GM18526 (cell line): ENCODE measurements around the gene MRPS31.

ENCODE experiments used
- POLR2A ChIP-seq: IDR thresholded peaks from 3 replicates; pipeline ENCODE4 v1.6.1; 2011; ENCODE audit not compliant: insufficient read length; ENCODE audit errors: extremely low read depth

MRPS31 gene

DNA sequence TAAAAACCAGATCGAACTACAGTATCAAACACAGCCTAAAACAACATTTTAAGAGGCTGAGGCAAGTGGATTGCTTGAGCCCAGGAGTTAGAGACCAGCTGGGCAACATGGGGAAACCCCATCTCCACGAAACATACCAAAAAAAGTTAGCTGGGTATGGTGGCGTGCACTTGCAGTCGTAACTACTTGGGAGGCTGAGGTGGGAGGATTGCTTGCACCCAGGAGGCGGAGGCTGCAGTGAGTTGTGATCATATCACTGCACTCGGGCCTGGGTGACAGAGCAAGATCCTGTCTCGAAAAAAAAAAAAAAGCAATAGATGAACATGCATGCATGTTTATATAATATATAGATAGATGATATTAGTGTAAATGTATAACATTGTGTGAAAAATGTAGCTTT lies 5.2 kb upstream of the MRPS31 start:
- no peak for TF ChIP-seq POLR2A

DNA sequence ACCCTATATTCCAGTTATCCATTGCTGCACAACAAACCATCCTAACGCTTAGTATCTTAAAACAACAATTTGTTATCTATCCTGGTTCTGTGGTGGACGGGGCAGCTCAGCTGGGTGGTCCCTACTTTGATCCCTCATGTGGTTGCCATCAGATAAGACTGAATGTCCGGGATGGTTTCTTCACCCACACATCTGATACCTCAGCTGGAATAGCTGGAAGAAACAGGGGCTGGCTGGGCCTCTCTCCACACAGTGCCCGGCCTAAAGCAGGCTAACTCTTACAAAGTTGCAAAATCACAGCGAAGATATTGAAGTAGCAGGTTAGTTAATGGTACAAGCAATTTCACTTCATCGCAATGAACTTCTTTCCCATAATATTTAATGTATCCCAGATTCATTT lies 3.7 kb upstream of the MRPS31 start:
- TF ChIP-seq POLR2A, result no peak

DNA sequence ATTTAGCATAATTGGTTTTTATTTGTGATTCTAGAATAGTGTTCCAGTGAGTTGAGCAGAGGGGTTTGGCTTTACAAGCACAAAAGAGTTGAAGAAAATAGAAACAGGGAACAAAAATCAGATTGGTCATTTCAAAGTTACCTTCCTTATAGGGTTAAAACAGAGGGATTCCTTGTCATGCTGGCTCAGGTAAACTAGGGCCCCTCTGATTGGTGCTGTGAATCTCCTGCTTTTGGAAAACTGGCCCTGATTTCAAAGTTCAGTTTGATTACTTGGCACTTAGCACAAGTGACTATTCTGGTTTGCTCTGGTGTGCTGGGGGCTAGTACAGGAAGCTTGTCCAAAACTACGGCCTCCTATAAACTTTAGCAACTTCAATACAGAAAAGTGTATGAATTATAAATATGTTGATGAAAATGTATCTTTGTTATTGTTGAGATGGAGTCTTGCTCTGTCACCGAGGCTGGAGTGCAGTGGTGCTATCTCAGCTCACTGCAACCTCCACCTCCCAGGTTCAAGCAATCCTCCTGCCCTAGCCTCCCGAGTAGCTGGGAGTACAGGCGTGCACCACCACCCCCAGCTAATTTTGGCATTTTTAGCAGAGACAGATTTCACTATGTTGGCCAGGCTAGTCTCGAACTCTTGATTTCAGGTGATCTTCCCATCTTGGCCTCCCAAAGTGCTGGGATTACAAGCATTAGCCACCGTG lies 1.9 kb upstream of the MRPS31 start:
- no peak for TF ChIP-seq POLR2A

DNA sequence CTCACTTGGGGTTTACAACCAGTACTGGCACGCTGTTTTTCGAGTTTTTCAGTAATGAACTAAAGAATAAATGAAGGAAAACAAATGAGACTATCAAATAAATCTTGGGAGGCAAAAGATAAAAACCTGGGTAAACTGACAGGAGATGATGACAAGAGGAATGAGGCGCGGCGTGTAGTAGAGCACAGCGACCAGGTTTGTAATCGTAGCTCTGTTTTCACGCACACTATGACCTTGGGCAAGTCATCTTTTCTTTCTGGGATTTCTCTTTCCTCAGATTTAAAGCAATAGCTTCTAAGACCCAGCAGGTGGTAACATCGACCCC lies 419 bp downstream of the MRPS31 start:
- TF ChIP-seq POLR2A, result no peak

DNA sequence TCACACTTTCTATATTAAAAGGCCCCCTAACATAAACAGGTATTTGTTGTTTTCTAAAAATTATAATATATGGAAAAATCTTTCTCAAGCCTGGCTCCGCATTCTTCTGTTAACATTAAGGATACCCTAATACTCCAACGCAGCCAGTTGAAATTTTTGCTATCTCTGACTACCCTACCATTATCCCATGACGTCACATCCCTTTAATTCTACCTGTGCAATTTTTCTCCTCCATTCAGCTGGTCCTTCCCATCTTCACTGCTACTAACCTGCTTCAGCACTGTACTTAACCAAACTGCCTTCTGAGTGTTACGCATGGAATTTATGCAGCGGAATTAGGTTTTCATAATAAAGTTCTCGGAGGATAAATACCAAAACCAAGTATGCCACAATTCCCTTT lies 1.0 kb downstream of the MRPS31 start:
- no peak for TF ChIP-seq POLR2A

DNA sequence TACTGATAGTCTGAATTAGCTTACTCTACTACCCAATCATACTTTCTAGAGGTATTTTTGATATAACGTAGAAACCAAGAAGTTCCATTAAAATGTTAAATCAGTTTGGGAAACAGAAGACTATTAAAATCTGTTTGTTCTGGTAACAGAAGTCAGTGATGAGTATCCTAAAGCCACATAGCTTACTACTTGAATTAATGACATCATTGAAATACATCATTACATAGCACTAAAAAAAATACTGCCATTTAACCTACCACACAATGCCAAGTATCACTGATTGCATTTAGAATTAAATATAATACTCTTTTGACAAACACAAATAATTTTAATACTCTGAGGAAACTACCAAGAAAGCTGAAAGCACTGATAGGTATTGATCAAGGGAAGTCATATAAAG lies 5.4 kb downstream of the MRPS31 start:
- TF ChIP-seq POLR2A, result no peak

DNA sequence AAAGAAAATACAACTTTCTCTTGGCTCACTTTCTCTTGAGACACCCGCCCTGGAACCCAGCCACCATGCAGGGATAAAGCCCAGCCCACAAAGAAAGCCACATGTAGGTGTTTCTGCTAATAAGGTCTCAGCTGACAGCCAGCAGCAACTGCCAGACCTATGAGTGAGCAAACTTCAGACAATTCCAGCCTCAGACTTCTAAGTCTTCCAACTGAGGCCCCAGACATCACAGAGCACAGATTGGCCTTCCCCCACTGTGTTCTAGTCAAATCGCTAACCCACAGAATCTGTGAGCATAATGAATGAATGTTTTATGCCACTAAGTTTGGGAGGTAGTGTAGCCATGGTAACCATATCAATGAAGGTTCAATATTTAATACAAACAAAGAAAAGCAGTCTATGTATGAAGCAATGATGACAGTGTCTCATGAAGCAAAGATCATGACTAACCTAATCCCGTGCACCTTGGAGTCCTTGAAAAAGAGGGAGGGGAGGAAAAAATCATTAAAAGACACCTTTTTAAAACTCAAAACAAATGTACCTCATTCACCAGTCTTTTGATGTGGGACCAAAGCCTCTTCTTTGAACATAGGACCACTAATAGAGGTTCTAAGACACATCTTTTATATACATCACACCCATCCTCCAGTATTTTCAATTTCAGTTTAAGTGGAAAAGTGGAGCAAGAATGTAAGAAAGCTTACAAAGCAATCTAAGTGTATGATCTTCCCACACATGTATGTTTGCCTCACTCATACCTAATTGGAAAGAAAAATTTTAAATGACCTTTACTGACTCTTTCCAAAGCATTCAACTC lies 6.2 kb downstream of the MRPS31 start:
- no peak for TF ChIP-seq POLR2A

DNA sequence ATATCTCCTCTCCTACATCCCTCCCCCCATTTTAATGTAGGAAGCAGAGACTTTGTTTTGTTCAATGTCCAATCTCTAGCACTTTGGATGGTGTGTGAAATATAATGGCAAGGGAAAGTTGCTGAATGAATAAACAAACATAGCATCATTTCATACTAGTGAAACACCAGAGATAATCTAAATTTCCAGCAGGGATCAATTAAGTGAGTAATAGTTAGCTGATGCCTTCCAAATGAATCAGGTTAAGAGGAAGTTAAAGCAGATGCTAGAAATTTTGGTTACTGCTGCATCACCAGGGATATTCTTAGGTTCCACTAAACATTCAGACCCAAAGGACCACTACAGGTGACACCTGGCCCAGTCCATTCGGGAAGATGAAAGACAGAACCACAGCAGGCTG lies 8.1 kb downstream of the MRPS31 start:
- no peak for TF ChIP-seq POLR2A

DNA sequence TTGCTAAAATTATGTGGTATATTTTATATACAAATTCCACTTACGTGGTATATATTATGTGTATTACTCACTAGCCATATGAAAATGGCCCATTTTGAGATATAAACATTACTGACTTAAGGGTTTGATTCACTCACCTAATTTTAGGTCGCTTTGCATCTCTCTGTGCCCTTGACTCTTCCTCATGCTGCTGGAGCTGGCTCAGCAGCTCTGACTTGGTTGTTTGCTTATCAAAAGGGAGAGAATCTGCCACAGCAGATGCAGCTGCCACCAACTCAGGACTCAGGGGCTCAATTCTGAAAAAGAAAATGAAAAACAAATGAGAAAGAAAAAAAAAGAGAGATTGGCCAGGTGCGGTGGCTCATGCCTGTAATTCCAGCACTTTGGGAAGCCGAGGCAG lies 12.2 kb downstream of the MRPS31 start:
- no peak for TF ChIP-seq POLR2A

DNA sequence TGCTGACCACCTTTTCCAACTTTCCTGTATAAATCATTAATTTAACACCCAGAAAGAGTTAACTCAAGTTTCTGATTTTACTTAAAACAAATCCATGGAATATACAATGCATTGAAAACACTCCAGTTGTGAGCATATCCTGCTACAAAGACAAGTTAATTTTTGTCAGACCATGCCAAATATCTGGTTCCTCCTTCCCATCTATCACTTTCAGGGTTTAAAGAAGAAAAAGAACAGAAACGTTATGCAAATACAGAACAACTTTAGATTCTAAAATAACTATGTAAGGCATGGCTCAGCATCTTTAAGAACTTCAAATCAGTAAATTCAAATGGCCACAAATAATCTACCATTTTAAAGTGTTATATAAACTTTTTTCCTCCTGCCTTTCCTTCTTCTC lies 14.9 kb downstream of the MRPS31 start:
- TF ChIP-seq POLR2A, result no peak

DNA sequence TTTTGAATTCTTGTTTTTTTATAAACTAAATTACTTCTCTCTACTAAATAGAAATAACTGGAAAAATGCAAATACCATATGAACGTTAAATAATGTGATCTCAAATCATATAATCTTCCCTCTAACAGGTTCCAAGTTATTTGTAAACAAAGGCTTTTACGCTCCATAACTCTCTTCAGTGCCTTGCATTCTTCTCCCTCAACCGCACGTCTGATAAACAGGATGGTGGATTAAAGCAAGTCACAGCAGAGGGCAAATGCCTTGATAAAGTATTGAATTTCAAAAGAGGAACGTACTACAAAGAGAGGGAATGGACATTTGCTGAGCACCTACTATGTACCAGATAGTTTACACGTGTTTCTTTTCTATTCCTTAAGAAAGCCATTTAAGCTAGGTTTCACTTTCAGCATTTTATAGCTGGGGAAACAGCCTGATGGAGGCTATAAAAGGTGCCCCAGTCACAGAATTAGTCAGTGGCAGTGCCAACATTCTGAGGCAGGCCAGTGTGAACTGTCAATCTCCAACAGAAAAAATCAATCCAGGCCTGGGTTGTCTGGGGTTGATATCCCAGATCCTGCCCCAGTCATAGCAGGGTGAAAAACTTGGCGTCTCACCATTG lies 15.8 kb downstream of the MRPS31 start:
- no peak for TF ChIP-seq POLR2A

DNA sequence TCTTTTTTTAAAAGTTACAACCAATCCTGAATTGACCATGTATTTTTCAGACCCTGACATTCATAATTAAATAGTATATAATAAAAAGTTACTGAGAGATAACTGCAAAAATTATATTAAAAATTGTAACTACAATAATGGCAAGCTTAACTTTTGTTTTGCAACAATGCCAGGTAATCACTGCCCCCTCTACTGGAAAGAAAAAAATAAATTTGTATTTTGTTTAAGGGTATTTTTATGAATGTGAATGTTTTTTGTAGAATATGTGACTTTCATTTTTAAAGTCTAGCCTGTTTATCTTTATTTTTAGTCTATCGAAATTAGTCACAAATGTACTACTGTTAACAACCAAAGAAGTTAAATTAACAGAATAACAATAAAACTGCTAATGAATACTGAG lies 21.7 kb downstream of the MRPS31 start:
- TF ChIP-seq POLR2A, result no peak

DNA sequence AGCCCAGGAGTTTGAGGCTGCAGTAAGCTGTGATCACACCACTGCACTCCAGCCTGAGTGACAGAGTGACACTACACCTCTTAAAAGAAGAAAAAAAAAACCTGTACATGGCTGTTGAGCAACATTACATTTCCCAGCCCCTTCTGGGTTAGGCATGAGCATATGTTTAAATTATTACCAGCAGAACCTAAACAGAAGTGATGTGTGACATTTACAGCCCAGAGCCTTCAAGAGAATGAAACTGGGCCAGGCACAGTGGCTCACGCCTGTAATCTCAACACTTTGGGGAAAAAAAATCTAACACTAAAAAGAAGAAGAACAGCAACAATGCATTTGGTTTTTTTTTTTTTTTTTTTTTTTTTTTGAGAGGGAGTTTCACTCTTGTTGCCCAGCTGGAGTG lies 38.3 kb downstream of the MRPS31 start:
- no peak for TF ChIP-seq POLR2A

DNA sequence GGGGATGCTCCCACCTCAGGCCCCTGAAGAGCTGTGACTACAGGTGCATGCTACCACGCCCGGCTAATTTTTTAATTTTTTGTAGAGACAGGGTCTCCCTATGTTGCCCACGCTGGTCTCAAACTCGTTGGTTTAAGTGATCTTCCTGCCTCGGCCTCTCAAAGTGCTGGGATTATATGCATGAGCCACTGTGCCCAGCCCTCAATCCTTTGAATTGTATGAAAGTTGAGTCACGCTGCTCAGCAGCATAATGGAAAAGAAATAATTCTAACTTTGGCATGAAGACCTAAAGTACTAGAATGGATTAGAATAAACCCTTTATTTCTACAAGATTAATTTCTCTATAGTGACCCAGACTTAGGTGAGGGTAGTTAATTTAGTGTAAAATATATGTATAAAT lies 42.4 kb downstream of the MRPS31 start:
- TF ChIP-seq POLR2A, result no peak

DNA sequence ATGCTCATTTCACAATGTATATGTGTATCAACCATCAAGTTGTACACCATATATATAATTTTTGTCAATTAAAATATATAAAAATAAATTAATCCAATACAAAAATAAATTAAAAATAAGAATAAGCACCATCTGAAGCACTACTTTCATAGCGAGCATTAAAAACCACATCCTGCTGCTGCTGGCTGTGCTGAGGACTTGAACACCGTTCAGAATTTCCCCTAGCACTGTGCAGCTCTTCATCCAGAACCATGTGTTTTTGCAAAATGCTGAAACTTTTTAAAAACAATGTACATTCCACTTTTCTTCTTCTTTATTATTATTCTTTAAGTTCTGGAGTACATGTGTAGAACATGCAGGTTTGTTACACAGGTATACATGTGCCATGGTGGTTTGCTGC lies 64.6 kb downstream of the MRPS31 start:
- no peak for TF ChIP-seq POLR2A

DNA sequence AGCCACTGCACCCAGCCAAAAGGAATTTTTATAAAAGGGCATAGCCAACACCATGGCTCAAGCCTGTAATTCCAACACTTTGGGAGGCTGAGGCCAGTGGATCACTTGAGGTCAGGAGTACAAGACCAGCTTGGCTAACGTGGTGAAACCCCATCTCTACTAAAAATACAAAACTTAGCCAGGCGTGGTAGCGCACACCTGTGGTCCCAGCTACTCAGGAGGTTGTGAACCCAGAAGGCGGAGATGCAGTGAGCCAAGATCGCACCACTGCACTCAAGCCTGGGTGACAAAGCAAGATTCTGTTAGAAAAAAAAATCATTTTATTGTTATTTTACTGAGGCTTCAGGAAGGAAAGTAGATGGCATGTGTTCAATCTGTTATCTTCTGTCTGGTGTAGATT lies 73.3 kb downstream of the MRPS31 start:
- no peak for TF ChIP-seq POLR2A
